Kasumi-1 (cell line): Measurements from ENCODE around the gene GIT1.
A peak's percentile ranks its signal among the peaks of the same experiment; 100 is the strongest.

ENCODE experiments used
- DNase-seq, 2 experiments: peaks; one replicate each; lab custom pipeline; 2025; lab: John Stamatoyannopoulos, UW

GIT1 gene

GRCh38 chr17:29589524-29590410 lies at the start of gene GIT1:
Gene GIT1, minus strand, starts transcription at chr17:29589648. Its CDS starts 270 bp downstream, at chr17:29589378.
- DNase-seq = peak; percentile 58 to 71

- no peak for DNase-seq
Observed at GRCh38 chr17:29633886-29634285, 44.4 kb upstream of the GIT1 start.

DNA sequence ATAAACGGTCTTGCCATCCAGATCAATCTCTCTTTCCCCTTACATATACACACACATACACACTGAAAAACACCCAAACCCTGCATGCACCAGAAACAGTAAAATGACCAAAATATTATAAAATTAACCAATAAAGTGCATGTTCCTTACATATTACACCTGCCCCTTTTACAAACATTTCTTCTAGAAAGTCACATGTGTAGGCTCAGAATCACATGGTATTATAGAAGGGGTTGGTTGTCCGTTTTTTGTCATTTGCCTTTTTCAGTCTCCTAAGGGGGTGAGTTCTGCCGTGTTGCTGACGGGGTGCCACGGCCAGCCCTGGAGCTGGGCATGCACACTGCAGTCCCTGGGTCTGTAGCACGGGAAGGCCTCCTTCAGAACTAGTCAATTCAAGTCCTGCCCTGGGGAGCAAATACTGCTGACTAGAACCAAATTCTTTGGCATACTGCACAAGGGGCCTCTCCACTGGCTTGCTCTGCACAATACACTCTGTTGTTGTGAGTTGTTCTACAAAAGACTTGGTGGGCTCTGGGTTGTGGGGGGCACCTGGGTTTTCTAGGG lies 41.3 kb upstream of the GIT1 start:
- DNase-seq = no peak

- DNase-seq = no peak
Observed at GRCh38 chr17:29629839-29630238, 40.4 kb upstream of the GIT1 start.

DNA sequence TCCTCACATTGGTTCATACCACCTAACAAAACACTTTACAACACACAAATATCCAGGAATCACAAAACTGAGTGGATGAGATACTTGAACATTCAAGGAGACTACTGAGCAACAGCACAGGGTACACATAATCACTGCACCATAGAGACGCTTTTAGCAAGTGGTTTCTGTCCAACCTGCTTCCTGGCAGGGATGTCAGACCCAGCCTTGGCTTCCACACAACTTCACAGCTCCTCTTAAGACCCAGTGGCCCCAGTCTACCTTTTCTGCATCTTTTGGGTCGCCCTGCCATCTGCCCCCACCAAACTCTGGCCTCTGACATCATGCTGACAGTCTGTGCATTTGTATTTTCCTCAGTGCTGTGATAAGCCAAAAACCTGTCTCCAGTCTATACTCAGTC lies 39.2 kb upstream of the GIT1 start:
- DNase-seq = no peak

GRCh38 chr17:29627951-29628350 lies 38.5 kb upstream of the GIT1 start:
- DNase-seq = no peak

GRCh38 chr17:29625037-29625750 lies 35.7 kb upstream of the GIT1 start:
- no peak for DNase-seq

DNA sequence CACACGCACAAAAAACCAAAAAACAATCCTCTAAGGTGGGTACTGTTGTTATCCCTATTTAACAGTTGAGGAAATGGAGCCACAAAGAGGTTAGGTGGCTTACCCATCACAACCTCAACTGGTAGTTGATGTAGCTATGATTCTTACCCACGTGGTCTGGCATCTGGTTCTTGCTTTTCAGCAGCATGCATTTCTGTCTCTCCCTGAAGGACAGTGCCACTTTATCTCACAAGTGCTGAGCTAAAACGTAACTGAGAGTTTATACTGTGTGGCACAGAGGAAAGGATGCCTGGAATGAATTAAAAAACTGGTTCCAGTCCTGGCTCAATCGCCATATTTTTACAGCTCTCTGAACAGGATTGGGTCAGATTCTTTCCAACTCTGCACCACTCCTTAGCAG lies 35.1 kb upstream of the GIT1 start:
- DNase-seq = no peak

- DNase-seq = no peak
Observed at GRCh38 chr17:29623283-29623647, 33.8 kb upstream of the GIT1 start.

DNA sequence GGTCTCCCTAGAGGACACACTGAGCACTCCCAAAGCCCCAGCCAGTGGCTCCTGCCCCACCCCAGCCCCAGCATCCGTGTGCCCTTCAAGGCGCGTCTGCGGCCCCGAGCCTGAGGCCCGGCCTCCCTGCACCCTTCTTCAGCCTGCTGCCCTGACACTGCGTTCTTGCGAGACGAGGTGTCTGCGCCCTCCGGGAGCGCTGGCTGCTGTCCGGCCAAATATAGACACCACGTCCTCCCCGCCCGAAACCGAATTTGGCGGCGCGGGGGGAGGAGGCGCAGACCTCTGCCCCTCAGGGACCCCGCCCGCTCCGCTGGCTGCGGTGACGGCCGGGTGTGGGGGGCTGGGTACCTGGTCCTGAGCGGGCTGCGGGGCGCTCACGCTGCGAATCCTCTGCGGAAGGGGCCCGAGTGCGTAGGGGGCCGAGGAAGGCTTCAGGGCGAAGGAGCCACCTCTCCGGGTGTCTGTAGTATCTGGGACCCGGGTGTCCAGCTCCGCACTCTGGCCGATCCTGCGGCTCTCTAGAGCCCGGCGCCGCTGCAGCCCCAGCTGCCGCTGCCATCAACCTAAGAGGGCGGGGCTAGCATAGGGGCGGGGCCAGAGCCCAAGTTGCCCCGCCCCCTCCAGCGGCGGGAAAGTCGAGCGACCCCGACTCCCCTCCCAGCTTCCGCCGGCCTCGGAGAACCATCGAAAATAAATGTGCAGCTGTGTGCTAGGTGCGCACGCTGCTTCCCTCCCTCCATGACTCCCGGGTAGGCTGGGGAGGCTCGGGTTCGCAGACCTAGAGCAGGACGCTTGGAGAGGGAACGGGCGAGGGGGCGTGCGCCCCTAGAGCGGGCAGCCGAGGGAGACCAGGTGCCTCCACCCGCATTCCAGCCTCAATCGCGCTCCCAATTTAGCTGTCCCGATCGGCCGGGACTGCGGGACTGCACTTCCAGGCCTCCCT lies 33.2 kb upstream of the GIT1 start, which contains the start of gene CORO6:
TSS of gene CORO6 (minus strand) at position 576 of the 946 bp plus-strand sequence. CDS start 1,491 bp downstream, outside the sequence.
- peak; percentile 23 to 30 for DNase-seq

GRCh38 chr17:29621751-29622194 lies 32.3 kb upstream of the GIT1 start:
- DNase-seq = no peak

GRCh38 chr17:29620779-29621500 lies 31.5 kb upstream of the GIT1 start:
- DNase-seq = no peak

- DNase-seq = no peak
Observed at GRCh38 chr17:29620271-29620670, 30.8 kb upstream of the GIT1 start.

DNA sequence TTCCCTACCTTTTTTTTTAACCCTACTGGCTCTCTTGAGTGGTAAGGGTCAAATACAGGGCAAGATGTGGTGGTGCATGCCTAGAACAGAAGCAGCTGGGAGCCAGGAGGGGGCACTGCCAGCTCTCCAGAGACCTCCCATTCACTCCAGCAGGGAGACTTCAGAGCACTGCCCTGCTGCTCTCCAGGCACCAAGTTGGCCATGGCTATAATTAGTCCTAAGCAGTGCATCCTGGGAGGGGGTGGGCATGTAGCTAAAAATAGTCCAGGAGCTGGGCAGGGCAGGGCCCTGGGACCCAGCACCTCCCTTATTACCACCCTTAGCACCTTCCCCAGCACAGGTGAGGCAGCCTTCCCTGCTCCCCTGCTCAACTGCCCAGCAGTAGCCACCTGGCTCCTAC lies 29.8 kb upstream of the GIT1 start:
- peak; percentile 41 to 62 for DNase-seq

DNA sequence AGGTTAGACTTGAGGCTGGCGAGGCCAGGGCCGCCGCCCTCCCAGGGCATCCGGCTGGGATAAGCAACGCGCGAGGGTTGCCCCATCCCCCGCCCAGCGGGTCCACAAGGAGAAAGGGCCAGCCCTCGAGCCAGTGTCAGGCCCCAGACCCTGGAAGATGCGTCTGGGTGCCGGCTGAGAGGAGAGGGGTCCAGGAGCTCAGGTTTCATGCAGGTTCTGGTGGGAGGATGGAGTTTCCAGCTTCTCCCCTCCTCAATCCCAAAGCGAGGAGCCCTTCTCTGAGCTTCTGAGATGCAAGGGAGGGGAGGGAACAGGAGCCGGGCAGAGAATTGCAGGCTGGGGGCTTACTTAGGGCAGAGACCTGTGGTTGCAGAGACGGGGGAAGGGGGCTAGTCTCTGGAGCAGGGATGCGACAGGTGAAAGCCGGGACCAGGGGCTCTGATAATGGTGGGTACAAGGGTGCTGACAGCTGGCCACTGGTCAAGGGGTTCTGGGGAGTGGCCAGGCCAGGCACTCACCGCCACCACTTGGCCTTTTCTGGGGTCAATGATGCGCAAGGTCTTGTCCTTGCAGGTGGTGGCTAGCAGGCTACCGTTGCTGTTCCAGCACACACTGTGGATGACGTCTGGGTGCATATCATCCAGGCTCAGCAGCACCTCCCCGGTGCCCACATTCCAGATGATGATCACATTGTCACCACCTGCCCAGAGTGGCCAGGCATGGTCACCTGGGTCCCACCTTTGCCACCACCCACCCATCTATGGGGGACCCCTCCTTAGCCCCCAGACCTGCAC lies 29.0 kb upstream of the GIT1 start:
- DNase-seq = no peak

GRCh38 chr17:29617481-29618271 lies 28.2 kb upstream of the GIT1 start:
- peak; percentile 61 to 69 for DNase-seq

DNA sequence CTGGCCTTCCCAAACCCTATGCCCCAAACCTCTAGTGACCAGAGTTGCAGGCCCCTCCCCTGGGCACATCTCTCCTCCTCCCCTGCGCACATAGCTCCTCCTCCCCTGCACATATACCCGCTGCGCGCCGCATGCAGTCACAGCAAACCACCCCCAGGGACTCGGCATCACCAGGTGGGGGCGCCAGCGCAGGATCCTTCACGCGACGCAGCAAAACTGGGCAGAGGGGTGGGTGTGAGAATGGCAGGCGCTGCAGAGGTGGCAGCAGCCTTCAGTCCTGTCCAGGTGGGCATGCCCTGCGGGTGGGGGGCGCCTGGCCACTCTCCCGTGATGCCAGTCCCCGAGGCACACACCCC lies 27.7 kb upstream of the GIT1 start:
- DNase-seq = peak; percentile 91

- peak in 1 of 2 experiments; percentile 3 for DNase-seq
Observed at GRCh38 chr17:29616300-29617048, 27.0 kb upstream of the GIT1 start.
